Ectodermal cell (in vitro differentiated cells): Measurements from ENCODE around the gene MFGE8.
"Not testable (repeated sequence)": the region's sequence is repeated elsewhere in the genome, so short reads cannot be mapped to it uniquely, and the experiment has no call there.

Source experiments
- H3K27ac ChIP-seq: 2 replicates; pipeline ENCODE4 v1.7.0; 2013; ENCODE audit warnings: mild to moderate bottlenecking, low read depth, low read length; ENCODE audit not compliant: insufficient read depth, poor library complexity, severe bottlenecking
- H3K27me3 ChIP-seq: 2 replicates; pipeline ENCODE4 v1.7.0; 2013; ENCODE audit warnings: mild to moderate bottlenecking, low read length; ENCODE audit not compliant: insufficient read depth, control insufficient read depth, poor library complexity, severe bottlenecking
- H3K36me3 ChIP-seq: one replicate; pipeline ENCODE4 v1.7.0; 2013; ENCODE audit warnings: low read length; ENCODE audit not compliant: control insufficient read depth, insufficient read depth
- H3K4me1 ChIP-seq: one replicate; pipeline ENCODE4 v1.7.0; 2013; ENCODE audit warnings: low read length; ENCODE audit not compliant: control insufficient read depth, insufficient read depth
- H3K4me3 ChIP-seq: 2 replicates; pipeline ENCODE4 v1.7.0; 2013; ENCODE audit warnings: low read depth, low read length, control low read depth; ENCODE audit not compliant: insufficient read depth
- H3K9me3 ChIP-seq: 2 replicates; pipeline ENCODE4 v1.7.0; 2013; ENCODE audit warnings: mild to moderate bottlenecking, low read length, moderate library complexity; ENCODE audit not compliant: control insufficient read depth
- WGBS, 2 experiments: methylation state at CpG; one replicate each; pipeline ENCODE4 v1.1.7; 2013; ENCODE audit warnings: missing lambda C conversion rate in 2 of 2; 5-methylcytosine and 5-hydroxymethylcytosine counted together

MFGE8 gene

DNA sequence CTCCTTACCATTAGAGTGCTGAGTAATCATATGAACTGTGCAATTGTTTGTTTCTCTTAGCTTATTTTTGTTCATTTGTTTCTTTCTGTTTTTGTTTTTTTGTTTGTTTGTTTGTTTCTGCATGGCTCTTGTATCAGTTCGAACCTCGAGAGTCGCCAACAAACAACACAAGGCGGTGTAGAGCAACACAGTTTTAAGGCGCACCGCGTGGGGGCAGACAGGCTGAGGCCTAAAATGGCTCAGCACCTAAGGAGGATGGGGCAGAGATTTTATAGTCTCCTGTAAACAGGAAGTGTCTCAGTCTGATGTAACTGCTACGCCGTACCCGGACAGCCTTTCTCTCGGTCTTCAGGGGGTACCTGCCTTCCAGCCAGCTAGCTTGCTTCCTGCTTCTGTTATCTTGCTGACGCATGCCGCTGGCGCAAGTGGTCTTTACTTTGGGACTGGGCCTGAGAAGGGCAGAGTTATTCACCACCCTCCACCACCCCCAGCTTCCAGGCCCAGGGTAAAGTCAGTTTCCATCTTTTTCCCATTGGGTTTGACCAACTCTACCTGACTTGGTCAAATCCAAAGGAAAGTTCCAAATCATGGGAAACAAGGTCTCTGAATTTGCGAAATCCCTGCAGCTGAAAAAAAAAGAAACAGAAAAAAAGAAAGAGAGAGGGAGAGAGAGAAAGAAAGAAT is 25.8 kb upstream of the MFGE8 start:
- WGBS, 2 experiments: 91 to 92% methylated on average over 15 of the region's 15 CpGs
- Histone ChIP-seq H3K4me1 (no peaks in the 10 kb centered on the region), H3K27ac (no peak overlapping the region), H3K4me3 (no peak overlapping the region), H3K27me3 (no peaks in the 10 kb centered on the region), H3K36me3 (no peaks in the 10 kb centered on the region), H3K9me3 (no peaks in the 10 kb centered on the region)

DNA sequence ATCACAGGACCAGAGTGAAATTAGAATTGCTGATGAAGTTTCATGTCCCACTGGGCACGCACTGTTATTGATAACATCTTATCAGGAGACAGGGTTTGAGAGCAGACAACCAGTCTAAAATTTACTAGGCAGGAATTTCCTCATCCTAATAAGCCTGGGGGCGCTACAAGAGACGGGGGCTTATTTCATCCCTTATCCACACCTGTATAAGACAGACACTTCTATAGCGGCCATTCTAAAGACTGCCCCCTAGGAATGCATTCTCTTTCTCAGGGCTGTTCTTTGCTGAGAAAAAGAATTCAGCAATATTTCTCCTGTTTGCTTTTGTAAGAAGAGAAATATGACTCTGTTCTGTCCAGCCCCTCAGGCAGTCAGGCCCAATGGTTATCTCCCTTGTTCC is 21.3 kb upstream of the MFGE8 start:
- H3K36me3 ChIP-seq, H3K27me3 ChIP-seq, H3K27ac ChIP-seq, H3K9me3 ChIP-seq, H3K4me3 ChIP-seq, H3K4me1 ChIP-seq: not testable (repeated sequence)
- 95 to 97% methylated on average over 4 of the region's 4 CpGs for WGBS, 2 experiments

DNA sequence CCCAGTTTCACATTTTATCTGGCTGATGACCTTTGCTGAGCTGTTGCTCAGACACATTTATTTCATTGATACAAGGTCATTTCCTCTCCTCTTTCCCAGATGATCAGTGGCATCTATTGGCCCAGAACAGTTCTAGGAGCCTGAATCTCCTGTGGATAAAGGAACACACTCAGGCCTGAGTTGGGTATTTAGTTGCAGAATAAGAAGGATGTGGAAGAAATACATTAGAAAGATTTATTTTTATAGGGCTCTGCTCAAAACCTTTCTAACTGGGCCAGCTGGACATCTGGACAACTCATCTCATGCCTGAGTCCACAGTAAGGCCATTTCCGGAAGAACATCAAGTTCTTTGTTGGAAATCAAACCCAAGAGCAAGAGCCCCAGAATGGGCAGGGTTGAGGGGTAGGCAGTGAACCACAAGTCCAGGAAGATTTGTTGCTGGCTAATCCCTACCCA is 19.7 kb upstream of the MFGE8 start:
- H3K9me3 ChIP-seq: peaks cover under 1% of the 10 kb centered on the region
- no peaks in the 10 kb centered on the region for H3K36me3 ChIP-seq

DNA sequence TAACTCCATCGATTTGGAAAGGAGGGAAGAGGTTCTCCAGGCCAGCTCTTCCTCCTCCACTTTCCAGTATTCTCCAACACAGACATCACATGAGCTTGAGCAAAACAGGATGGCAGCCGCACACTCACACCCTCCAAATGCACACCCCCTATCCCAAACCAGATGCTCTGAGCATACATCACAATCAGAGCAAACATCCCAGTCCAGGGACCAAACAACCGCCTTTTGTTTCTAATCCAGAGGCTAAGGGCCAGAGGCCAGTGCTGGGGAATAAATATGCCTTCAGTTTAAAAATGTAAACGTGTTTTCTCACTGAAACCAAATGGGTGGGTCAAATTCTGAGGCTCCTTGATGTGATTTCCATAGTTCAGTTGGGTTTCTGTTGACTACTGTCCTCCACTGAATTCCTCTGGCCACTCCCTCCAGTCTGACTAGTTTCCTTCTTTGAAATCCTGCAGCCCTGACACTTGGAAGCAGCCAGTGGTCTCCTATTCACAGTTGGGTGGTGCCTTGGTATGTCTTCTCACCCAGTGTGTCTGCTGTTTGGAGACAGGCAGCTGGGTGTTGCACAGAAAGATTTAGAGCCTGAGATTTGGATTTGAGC is 19.2 kb upstream of the MFGE8 start:
- H3K4me3 ChIP-seq: no peak overlapping the region
- H3K36me3 ChIP-seq: no peaks in the 10 kb centered on the region
- H3K4me1 ChIP-seq: no peaks in the 10 kb centered on the region
- H3K27me3 ChIP-seq: no peaks in the 10 kb centered on the region
- peaks cover 3% of the 10 kb centered on the region for H3K9me3 ChIP-seq
- WGBS, 2 experiments: 85 to 89% methylated on average over 4 of the region's 4 CpGs
- H3K27ac ChIP-seq: no peak overlapping the region

More for the DNA sequence above, 19.7 kb upstream of the MFGE8 start:
- Histone ChIP-seq H3K27ac (no peak overlapping the region), H3K27me3 (no peaks in the 10 kb centered on the region), H3K4me1 (no peaks in the 10 kb centered on the region), H3K4me3 (no peak overlapping the region)
- 94 to 97% methylated on average over 1 of the region's 1 CpG for WGBS, 2 experiments

DNA sequence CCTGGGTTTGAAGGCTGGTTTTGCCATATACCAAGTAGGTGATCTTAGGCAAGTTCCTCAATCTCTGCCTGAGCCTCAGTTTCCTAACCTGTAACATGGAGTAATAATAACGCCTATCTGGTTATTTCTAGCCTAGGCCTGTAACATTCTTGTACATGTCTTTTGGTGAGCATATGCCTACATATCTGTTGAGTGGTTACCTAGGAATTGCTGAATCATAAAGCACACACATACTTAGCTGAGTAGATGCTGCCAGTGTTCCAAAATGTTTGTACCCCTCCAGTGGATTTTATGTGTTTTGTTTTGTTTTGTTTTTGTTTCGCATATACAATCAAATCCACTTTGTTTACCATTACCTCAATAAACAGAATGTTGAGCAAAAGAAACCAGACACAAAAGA is 17.4 kb upstream of the MFGE8 start:
- Histone ChIP-seq H3K9me3 (peaks cover 3% of the 10 kb centered on the region), H3K27ac (no peak overlapping the region), H3K36me3 (no peaks in the 10 kb centered on the region), H3K4me1 (no peaks in the 10 kb centered on the region), H3K4me3 (no peak overlapping the region), H3K27me3 (no peaks in the 10 kb centered on the region)
- 88 to 100% methylated on average over 1 of the region's 2 CpGs for WGBS, 2 experiments

DNA sequence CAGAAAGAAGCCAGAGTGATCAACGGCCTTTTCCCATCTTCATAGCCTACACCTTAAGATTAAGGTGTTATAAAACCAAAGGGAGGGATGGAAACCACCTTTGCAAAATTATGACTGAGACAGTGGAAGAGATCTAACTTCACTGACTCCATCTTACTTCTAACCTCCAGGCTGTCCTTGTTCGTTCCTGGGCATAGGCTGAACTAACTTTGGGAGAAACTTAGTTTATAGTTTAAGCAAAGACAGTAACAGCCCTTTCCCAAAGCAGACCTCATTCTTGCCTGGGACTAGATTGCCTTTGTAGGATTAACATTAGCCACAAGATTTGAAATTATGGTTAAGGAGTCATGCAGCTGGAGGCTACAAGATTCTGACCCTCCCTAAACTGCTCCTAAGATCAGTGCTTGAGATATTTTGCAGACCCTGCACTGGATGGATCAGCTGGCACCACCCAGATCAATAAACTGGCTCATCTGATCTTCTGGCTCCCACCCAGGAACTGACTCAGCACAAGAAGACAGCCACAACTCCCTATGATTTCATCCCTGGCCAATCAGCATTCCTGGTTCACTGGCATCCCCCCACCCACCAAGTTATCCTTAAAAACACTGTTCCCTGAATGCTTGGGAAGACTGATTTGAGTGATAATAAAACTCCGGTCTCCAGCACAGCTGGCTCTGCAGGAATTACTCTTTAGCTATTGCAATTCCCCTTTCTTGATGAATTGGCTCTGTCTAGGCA is 16.3 kb upstream of the MFGE8 start:
- not testable (repeated sequence) for H3K36me3 ChIP-seq, H3K27me3 ChIP-seq, H3K4me1 ChIP-seq, H3K27ac ChIP-seq, H3K9me3 ChIP-seq, H3K4me3 ChIP-seq
- WGBS, 2 experiments: 76 to 89% methylated on average over 2 to 3 of the region's 3 CpGs

DNA sequence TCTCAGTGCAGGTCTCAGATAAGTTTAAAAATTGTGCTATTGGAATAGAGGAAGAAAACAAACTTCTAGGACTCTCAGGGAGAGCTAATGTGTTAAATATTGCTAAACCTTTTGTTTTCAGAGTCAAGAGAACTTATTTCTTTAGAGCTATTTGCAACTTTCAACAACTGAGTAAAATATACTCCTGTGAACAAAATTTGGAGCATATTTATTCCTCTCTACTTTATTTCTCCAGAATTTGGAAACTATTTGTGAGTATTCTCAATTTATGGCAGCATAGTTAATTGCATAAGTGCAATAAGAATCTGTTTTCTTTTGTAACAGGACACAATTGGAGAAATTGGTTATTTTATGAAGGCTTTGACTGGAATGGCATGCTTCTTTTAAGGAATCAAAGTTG is 15.0 kb upstream of the MFGE8 start:
- H3K4me3 ChIP-seq, H3K4me1 ChIP-seq, H3K36me3 ChIP-seq, H3K9me3 ChIP-seq, H3K27ac ChIP-seq, H3K27me3 ChIP-seq: not testable (repeated sequence)

DNA sequence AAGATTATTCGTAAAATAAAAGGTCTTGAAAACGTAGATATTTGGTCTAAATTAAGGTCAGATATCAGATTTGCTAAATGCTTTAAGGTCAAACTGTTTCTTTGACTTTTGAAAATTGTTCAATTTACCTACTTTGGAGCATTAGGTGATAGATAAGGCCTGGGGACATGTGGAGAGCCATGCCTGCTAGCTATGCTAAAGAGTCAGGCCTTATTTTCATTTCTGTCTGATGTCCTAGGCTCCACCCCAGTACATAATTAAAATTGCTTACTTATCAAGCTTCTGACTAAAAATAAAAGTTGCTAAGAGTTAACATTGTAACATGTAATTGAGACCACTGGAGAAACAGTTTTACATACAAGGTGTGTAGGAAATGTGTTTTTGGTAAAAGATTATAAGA is 12.5 kb upstream of the MFGE8 start:
- H3K4me1 ChIP-seq, H3K27ac ChIP-seq, H3K36me3 ChIP-seq, H3K9me3 ChIP-seq, H3K4me3 ChIP-seq, H3K27me3 ChIP-seq: not testable (repeated sequence)
- WGBS, 2 experiments: 92 to 96% methylated on average over 2 of the region's 2 CpGs

DNA sequence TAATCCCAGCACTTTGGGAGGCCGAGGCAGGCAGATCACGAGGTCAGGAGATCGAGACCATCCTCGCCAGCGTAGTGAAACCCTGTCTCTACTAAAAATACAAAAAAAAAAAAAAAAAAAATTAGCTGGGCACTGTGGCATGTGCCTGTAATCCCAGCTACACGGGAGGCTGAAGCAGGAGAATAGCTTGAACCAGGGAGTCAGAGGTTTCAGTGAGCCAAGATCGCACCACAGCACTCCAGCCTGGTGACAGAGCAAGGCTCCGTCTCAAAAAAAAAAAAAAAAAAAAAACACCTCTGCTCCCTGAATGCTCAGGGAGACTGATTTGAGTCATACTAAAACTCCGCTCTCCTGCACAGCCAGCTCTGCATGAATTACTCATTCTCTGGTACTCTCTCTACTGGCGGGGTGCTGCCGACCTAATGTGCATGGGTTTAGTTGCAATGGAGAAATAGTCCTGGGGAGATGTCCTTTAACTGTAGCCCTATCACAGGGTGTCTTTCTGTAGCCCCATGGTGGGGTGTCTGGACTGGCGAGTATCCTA is 7.8 kb upstream of the MFGE8 start:
- H3K4me1 ChIP-seq, H3K27me3 ChIP-seq, H3K4me3 ChIP-seq, H3K27ac ChIP-seq, H3K9me3 ChIP-seq, H3K36me3 ChIP-seq: not testable (repeated sequence)
- 94 to 98% methylated on average over 11 to 12 of the region's 12 CpGs for WGBS, 2 experiments

DNA sequence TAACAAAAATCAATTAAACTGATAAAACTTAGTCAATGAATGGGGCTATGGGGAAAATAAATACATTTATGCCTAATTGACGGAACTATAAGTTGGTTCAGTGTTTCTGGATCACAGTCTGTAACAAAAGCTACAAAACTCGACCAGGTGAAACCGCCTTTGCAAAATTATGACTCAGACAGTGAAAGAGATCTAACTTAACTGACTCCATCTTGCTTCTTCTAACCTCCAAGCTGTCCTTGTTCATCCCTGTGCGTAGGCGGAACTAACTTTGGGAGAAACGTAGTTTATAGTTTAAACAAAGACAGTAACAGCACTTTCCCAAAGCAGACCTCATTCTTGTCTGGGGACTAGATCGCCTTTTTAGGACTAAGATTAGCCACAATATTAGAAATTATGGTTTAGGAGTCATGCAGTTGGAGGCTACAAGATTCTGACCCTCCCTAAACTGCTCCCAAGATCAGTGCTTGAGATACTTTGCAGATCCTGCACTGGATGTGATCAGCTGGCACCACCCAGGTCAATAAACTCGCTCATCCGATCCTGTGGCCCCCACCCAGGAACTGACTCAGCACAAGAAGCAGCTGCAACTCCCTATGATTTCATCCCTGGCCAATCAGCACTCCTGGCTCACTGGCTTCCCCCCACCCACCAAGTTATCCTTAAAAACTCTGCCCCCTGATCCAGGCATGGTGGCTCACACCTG is 7.2 kb upstream of the MFGE8 start:
- no peaks in the 10 kb centered on the region for H3K4me1 ChIP-seq
- no peak overlapping the region for H3K27ac ChIP-seq
- no peaks in the 10 kb centered on the region for H3K9me3 ChIP-seq
- H3K36me3 ChIP-seq: no peaks in the 10 kb centered on the region
- no peak overlapping the region for H3K4me3 ChIP-seq
- H3K27me3 ChIP-seq: no peaks in the 10 kb centered on the region
- WGBS, 2 experiments: 91 to 94% methylated on average over 9 of the region's 9 CpGs
